Measurements from ENCODE around the gene AVEN.

GRCh38 chr15:33825453-33825852 lies 213.6 kb downstream of the AVEN start:
- TF ChIP-seq POLR2A (IDR thresholded peaks at IDR 0.05) (no peak), CTCF (IDR thresholded peaks at IDR 0.05) (no peak)
